HG02588 (cell line): ENCODE measurements around the gene RAB41.
"Not testable (repeated sequence)": the region's sequence is repeated elsewhere in the genome, so short reads cannot be mapped to it uniquely, and the experiment has no call there.

Experiments used
- ATAC-seq: cut with Tn5 transposase; IDR thresholded peaks from one replicate; pipeline ENCODE4 v1.9.1; 2021; ENCODE audit warnings: mild to moderate bottlenecking, moderate library complexity; ENCODE audit not compliant: unreplicated experiment

RAB41 gene

DNA sequence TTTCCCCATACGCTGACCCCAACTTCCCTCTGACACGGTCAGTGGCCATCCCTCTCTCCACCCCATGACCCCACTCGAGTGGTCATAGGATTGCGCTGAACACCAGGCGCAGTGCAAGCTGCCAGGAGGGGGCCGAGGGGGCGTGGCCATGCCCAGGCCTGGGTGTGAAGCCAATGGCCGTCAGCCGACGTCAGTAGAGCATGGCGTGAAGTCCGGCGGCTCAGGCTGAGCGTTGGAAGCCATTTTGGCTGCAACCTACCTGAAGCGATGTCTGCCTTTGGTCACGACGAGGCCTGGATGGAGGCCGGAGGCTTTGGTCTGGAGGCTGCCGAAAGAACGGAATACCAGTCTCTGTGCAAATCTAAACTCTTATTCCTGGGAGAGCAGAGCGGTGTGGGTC lies at the start of gene RAB41:
Gene RAB41, plus strand, starts transcription at position 222 of the 400 bp plus-strand sequence. Its CDS starts 46 bp downstream, at position 268.
- no peak for ATAC-seq

DNA sequence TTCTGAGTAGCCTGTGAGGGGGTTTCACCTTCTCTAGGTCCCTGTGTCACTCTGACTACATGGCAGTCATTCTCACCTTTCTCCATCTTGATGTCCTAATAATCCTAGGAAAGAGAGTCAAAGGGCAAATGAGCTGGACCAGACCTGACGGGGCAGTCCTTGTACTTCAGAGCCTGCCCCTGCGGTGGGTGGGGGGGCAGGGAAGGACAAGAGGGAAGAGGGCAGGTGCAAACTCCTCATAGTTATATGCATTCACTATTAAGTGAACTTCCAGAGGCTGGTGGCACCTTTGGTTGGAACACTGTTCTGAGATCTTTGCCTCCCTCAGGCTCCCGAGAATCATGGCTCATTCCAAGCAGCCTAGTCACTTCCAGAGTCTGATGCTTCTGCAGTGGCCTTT lies 47.6 kb upstream of the RAB41 start, which contains the start of gene AWAT1:
Gene AWAT1, plus strand, starts transcription at position 301 of the 400 bp plus-strand sequence. Its CDS starts 41 bp downstream, at position 342.
- no peak for ATAC-seq

DNA sequence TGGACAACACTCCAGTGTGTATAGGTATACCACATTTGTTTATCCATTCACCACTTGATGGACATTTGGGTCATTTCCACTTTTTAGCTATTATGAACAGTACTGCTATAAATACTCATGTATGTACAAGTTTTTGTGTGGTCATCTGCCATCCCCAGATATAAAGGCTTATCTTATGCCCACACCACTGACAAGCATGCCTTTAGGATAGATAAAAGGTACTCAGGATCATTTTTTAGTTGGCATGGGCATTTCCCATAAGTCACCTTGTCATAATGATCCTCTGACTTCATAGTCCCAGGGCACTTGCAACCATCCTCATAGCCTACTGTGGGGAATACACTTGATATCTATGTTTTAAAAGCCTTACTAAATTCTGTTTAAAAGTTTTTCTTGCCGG lies 41.2 kb upstream of the RAB41 start:
- no peak for ATAC-seq

DNA sequence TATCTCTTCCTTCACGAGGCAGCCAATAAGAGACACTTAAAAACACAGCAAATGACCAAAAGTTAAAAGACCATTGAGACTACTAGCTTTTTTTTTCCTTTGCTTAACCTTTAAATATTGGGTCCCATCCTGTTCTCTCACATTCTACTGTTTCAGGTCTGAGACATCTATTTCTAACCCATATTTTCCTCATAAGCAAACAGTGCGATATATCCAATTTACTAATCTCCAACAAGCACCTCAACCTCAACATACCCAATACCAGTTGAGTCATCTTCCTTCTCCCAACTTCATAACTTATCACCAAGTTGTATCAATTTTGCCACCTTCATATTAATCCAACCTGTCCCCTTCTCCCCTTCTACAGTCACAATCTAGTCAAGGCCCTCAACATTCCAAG lies 40.5 kb upstream of the RAB41 start:
- no peak for ATAC-seq

DNA sequence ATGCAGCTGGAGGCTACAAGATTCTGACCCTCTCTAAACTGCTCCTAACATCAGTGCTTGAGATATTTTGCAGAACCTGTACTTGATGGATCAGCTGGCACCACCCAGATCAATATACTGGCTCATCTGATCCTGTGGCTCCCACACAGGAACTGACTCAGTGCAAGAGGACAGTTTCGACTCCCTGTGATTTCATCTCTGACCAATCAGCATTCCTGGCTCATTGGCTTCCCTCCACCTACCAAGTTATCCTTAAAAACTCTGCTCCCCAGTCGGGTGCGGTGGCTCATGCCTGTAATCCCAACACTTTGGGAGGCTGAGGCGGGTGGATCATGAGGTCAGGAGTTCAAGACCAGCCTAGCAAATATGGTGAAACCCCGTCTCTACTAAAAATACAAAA lies 38.4 kb upstream of the RAB41 start:
- ATAC-seq, result not testable (repeated sequence)

DNA sequence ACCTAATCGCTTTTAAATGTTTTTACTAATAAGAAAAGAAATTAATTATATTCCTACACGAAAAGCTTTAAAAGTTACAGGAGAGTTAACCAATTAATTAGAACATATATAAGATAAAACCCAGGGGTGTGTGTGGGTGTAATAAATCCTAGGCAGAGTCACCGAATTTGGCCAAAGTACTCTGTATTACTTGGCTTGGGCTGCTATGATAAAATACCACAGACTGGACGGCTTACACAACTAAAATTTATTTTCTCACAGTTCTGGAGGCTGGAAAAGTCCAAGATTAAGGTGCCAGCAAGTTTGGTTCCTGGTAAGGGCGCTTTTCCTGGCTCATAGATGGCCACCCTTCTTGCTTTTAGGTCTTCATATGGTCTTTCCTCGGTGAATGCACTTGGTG lies 37.1 kb upstream of the RAB41 start:
- ATAC-seq, result no peak

DNA sequence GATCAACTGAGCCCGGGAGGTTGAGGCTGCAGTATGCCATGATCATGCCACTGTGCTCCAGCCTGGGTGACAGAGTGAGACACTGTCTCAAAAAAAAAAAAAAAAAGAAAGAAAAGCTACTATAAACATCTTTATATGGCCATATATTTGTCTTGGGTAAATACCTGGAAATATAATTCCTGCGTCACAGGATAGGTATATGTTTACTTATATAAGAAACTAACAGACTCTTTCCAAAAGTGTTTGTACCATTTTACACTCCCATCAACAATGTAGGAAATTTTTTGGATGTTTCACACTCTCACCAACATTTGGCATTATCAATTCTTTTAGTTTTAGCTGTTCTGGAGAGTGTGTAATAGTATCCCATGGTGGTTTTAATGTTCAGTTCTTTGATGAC lies 34.7 kb upstream of the RAB41 start:
- ATAC-seq, result no peak

DNA sequence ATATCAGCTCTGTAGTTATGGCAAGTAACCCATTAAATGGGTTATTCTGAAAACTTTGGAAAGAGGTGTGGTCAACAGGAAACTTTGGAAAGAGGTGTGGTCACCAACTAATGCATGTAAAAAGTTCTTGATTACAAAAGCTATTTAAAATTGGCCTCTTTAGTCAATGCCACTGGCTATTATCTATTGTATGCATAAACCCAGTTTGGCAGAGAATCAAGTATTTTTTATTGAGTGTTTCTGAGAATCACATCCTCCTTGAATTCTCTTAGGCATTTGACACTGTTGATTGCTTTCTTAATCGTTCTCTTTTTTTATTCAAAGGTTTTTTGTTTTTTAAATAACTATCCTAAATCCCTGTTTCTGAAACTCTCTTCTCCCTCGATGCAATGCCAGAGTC lies 29.5 kb upstream of the RAB41 start:
- no peak for ATAC-seq

DNA sequence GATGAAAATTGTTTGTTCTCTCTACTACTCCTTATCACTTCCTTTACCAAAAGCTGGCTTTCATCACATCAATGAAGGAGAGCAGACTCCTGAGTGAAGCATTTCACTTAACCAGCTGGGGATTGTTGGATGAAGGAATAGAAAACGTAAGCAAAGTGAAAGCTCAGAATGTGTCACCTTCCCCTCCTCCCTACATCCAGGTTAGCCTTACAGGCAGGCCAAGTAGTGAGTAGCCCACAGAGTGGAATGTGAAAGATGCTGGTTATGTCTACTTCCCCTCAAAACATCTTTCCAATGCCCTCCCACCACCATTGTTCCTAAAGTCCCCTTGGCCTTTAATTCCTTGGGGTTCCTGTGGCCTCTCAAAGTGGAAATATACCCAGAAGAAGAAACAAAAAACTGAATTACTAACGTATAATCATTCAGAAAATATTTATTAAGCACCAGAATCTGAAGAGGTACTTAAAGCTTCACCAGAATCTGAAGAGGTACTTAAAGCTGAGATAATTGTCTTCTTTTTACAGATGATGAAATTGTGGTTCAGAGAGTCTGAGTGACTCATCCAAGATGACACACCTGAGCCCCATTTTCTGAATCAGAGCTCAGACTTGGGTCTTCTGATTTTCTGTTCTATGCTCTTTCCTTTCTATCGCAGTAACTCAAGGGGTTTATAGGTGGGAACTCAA lies 28.5 kb upstream of the RAB41 start:
- no peak for ATAC-seq

DNA sequence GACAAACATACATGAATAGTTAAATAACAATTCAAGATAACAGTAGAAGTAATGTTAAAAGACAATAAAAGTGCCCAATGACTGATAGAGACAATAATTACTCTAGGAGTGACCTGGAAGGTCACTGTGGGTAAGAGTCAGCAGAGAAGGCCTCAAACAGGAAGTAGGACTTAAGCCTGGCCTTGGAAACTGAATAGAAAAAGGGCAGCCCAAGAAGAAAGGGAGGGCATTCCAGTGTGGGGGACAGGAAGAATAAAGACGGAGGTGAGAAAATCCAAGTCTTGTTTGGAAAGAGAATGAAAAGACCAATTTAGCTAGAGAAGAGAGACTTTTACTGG lies 27.9 kb upstream of the RAB41 start:
- ATAC-seq, result no peak

DNA sequence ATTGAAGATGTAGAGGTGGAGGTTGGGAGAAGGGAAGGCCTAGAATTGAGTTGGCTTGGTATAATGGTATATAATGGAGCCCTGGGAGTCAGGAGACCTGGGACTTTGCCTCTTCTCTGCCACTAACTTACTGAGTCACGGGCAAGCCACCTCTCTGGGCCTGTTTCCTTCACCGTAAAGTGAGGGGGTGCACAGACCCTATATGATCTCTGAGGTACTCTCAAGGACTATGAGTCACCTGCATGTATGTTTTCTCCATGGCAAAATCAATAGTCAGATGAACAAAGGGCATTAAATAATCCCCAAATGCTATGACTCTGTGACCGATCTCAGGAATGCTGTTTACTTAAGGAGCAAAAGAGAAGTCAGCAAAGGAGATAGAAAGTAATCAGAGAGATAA lies 27.1 kb upstream of the RAB41 start:
- ATAC-seq, result no peak

DNA sequence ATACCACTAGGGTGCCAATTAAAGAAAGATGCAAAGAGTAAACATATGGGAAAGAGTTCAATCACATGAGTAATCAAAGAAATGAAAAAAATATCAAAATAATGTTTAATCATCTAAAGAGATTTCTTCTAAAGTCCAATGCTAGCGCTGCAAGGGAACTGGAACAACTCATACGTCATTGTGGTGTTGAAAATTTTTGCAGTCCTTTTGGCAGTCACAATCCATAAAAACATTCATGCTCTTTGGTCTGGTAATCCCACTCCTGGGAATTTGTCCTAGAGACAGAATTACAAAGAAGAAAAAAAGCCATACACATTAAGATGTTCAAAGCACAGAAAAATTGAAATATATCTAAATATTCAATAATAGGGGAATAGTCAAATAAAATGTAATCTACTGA lies 26.5 kb upstream of the RAB41 start:
- ATAC-seq, result no peak

DNA sequence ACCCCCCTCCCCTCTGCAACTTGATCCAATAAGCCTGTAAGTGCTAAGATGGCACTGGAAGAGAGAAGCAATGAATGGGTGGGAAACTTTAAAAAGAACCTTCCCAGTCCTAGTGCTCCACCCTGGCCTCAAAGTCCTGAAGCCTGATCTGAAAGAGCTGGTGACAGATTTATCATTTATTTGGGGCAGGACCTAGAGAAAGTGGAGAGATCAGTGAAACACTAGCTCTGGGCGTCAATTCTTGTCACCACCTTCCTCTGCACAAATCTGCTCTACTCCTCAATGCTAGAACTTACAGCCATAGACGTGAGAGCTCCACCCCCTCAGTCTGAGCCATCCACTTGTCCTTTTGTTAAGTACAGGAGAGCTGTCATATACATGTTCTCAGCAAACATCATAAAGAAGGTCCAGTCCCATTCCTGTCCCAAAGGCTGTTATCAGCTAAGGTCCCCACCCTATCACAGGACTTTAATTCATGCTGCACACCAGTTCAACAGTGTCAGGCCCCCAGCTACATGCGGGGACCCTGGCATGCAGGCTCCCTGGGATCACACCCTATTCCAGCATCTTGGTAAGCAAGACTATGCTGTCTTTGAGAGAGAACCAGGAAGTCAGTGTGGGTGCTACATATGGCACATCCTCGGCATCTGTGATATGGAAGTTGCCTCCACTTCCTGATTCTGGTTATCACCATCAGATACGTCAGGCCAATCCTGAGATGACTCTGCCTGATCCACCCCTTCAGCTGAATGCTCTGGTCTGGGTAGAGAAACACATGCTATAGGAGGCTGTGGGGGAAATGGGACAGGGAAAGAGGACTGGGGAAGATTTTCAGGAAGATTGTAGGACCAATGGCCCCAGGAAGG lies 24.3 kb upstream of the RAB41 start:
- ATAC-seq, result no peak

DNA sequence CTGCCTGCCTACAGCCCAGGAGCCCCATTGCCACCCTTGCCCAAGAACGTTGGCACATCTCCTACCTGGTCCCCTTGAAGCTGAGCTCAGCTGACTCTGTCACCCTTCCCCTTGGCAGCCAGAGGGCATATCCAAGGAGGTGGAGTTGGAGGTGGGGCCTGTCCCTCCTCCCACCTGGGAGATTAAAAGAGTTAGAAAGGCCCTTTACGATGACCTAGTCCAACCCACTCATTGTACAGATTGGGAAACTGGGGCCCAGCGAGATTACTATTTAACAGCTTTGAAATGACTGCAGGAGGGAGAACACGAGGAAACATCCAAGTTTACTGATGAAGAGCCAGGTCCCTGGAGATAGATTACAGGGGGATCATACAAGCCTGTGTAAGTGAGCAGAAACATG lies 21.9 kb upstream of the RAB41 start, which contains the start of gene P2RY4:
Gene P2RY4, minus strand, starts transcription at position 101 of the 400 bp plus-strand sequence. CDS start 580 bp downstream, outside the sequence.
- ATAC-seq, result no peak

DNA sequence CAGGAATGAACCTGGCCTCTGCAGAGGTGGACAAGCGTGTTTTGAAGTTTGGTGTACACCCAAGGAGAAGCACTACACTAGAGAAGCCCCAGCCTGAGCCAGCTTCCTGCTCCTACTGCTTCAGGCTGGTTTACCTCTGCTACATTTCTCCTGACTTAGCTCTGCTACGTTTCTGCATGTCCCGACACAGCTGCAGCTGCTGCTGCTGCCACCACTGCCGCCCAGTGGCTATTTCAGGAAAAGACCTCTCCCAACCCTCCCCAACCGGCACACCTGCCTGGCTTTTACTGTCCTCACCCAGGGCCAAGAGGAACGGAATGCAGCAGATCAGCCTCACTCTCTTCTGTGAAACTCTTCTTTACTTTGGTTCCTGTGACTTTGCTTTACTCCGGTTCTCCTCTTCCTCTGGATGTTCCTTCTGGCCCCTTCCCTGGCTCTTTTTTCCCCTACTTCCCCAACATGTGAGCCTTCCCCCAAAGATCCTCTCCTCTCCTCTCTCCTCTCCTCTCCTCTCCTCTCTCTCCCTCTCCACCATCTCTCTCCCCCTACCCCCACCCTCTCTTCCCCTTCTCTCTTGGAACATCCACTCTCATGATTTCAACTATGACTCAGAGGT lies 18.9 kb upstream of the RAB41 start:
- no peak for ATAC-seq

DNA sequence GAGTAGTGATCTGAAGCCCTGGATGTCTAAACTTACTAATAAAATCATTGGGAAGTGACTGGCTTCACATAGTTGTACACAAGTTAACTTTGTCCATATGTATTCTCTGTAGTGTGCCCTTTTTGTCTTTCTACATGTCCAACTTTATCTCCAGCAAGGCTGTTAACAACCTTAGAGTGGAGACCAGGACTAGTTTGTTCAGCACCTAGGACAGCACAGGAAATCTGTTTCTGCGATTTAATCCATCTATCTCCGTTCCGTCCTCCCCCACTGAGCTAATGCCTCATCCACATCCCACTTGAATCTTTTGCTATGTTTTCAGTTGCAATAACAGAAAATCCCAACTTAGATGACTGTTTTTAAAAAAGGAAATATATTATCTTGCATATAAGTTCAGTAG lies 17.2 kb upstream of the RAB41 start:
- no peak for ATAC-seq

DNA sequence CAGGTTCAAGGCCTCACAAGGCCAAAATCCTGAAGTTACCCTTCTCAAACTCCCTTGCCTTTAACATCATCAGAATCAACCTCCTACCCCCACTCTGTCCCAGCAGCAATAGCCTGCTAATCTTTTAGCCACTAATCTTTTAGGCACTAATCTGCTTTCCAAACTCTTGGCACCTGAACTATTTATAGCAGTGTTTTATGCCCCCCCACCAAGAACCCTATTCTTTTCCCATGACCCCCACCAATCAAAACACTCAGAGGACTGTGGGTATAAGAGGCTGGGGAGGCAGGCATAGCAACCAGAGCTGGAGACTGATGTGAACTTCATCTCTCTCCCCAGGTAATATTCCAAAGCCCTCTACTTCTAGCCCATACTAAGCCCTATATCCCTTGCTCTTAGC lies 13.9 kb upstream of the RAB41 start, which contains the start of gene ARR3:
Gene ARR3, plus strand, starts transcription at position 301 of the 400 bp plus-strand sequence. CDS start 1,052 bp downstream, outside the sequence.
- no peak for ATAC-seq

DNA sequence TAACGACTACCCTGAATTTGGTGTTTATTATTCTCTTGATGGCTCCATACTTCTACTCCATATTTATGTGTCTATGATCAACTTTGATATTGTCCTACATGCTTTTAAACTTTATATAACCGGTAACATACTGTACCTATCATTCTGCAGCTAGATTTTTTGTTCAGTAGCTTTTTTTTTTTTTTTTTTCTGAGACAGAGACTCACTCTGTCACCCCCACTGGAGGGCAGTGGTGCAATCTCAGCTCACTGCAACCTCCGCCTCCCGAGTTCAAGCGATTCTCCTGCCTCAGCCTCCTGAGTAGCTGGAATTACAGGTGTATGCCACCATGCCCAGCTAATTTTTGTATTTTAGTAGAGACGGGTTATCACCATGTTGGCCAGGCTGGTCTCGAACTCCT lies 7.9 kb upstream of the RAB41 start:
- not testable (repeated sequence) for ATAC-seq

DNA sequence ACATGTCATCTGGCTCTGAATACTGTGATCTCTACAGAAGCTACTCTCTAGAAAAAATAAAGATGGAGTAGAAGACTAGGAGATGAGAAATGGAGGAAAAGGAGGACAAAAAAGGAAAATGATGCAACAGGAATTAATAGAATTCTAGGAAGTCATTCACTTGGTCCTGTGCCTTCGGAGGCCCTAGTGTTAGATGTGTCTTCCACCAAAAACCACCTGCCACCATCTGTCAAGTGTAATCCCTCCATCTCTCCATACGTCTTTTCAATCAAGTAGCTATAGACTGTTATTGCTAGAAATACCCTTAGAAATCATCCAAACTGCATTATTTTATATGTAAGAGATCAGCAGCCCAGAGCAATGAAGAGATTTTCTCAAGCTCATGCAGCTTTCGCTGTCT lies 2.9 kb upstream of the RAB41 start:
- ATAC-seq, result no peak

DNA sequence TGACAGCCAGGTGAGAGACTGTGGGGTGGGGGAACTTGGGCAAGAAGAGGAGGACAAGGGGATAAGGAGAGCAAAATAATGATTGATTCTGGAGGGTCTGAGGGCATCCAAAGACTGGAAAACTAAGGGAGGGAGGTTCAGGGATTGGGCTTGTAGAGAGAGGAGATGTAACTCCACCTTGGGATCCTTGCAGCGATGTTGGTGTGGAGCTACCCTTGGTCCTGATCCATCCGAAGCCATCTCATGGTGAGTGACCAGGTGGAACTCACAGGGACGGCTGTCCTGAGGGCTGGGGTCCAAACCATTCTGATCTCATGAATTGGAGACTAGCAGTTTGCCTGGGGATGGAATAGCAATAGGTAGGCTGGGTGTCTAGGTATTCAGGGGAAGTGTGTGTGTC lies 1.4 kb upstream of the RAB41 start:
- no peak for ATAC-seq

DNA sequence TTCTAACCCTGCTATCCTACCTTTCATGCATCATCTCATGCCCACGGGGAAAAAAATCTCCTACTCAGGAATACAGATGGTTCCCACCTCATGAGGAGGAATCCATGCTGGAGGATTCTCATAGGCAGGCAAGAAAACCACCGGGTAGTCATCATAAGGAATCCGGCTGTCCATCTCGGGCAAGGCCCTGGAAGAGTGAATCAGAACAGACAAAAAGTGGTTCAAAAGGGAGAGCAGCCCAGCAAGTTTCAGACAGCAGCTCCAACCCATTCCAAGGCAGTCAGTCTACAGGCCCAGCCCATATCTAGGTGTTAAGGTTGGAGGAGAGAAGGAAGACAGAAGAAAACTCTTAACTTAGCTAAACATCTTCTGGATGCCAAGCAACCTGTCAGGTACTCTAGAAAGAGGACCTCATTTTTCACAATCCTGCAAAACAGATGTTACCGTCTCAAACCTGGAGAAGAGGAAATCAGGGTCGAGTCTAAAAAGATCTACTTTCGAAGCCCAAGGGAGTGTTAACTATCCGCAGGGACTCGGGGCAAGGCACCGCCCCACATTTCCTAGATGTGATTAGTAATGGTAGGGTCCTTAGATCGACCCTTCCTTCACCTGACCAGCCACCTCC lies 7.3 kb downstream of the RAB41 start:
- no peak for ATAC-seq
